Measurements from ENCODE around the gene ABHD14A.

ABHD14A gene

GRCh38 chr3:51943451-51944391 lies 31.1 kb upstream of the ABHD14A start:
- DNase-seq (ENCODE audit: low read depth, low spot score), result no peak
- TF ChIP-seq EZH2 (IDR thresholded peaks at IDR 0.05) (no peak), POLR2AphosphoS5 (IDR thresholded peaks at IDR 0.05; ENCODE audit: borderline replicate concordance, low read depth, low read length) (no peak), FOXP2 (optimal IDR thresholded peaks at IDR 0.05; ENCODE audit: control extremely low read depth, extremely low read length, insufficient read depth) (no peak)
- H3K9me3 ChIP-seq (ENCODE audit: low read depth, low read length), result no peaks in the 10 kb centered on the region
- no peak overlapping the region for H3K4me3 ChIP-seq
- no peak overlapping the region for H3K27ac ChIP-seq
- H3K36me3 ChIP-seq (ENCODE audit: insufficient read depth, low read length), result no peaks in the 10 kb centered on the region
- no peak overlapping the region for H3K9ac ChIP-seq (ENCODE audit: insufficient read length)

- no peak overlapping the region for H3K9ac ChIP-seq (ENCODE audit: insufficient read length)
- H3K27ac ChIP-seq, result no peak overlapping the region
- H3K4me3 ChIP-seq, result no peak overlapping the region
- TF ChIP-seq FOXP2 (optimal IDR thresholded peaks at IDR 0.05; ENCODE audit: control extremely low read depth, extremely low read length, insufficient read depth) (no peak), POLR2AphosphoS5 (IDR thresholded peaks at IDR 0.05; ENCODE audit: borderline replicate concordance, low read depth, low read length) (no peak), EZH2 (IDR thresholded peaks at IDR 0.05) (no peak)
- no peaks in the 10 kb centered on the region for H3K9me3 ChIP-seq (ENCODE audit: low read depth, low read length)
- no peak for DNase-seq (ENCODE audit: low read depth, low spot score)
- no peaks in the 10 kb centered on the region for H3K36me3 ChIP-seq (ENCODE audit: insufficient read depth, low read length)
These were observed 30.3 kb upstream of the ABHD14A start for GRCh38 chr3:51944451-51945021.

- H3K27ac ChIP-seq, result no peak overlapping the region
- H3K4me3 ChIP-seq, result no peak overlapping the region
- TF ChIP-seq FOXP2 (optimal IDR thresholded peaks at IDR 0.05; ENCODE audit: control extremely low read depth, extremely low read length, insufficient read depth), result no peak
- TF ChIP-seq POLR2AphosphoS5 (IDR thresholded peaks at IDR 0.05; ENCODE audit: borderline replicate concordance, low read depth, low read length), result no peak
- TF ChIP-seq EZH2 (IDR thresholded peaks at IDR 0.05), result no peak
- no peak for DNase-seq (ENCODE audit: low read depth, low spot score)
- no peak overlapping the region for H3K9ac ChIP-seq (ENCODE audit: insufficient read length)
- H3K36me3 ChIP-seq (ENCODE audit: insufficient read depth, low read length), result no peaks in the 10 kb centered on the region
- H3K9me3 ChIP-seq (ENCODE audit: low read depth, low read length), result no peaks in the 10 kb centered on the region
These were observed 29.6 kb upstream of the ABHD14A start for GRCh38 chr3:51945031-51945840.

- Histone ChIP-seq H3K9me3 (ENCODE audit: low read depth, low read length) (no peaks in the 10 kb centered on the region), H3K4me3 (no peak overlapping the region), H3K27ac (no peak overlapping the region), H3K36me3 (ENCODE audit: insufficient read depth, low read length) (no peaks in the 10 kb centered on the region), H3K9ac (ENCODE audit: insufficient read length) (no peak overlapping the region)
- no peak for DNase-seq (ENCODE audit: low read depth, low spot score)
- TF ChIP-seq EZH2 (IDR thresholded peaks at IDR 0.05), result no peak
- TF ChIP-seq FOXP2 (optimal IDR thresholded peaks at IDR 0.05; ENCODE audit: control extremely low read depth, extremely low read length, insufficient read depth), result no peak
- TF ChIP-seq POLR2AphosphoS5 (IDR thresholded peaks at IDR 0.05; ENCODE audit: borderline replicate concordance, low read depth, low read length), result no peak
These were observed 28.7 kb upstream of the ABHD14A start for GRCh38 chr3:51945926-51946705.

GRCh38 chr3:51946796-51947195 lies 28.1 kb upstream of the ABHD14A start:
- Histone ChIP-seq H3K9me3 (ENCODE audit: low read depth, low read length) (no peaks in the 10 kb centered on the region), H3K36me3 (ENCODE audit: insufficient read depth, low read length) (no peaks in the 10 kb centered on the region), H3K4me3 (no peak overlapping the region), H3K27ac (no peak overlapping the region), H3K9ac (ENCODE audit: insufficient read length) (no peak overlapping the region)
- TF ChIP-seq FOXP2 (optimal IDR thresholded peaks at IDR 0.05; ENCODE audit: control extremely low read depth, extremely low read length, insufficient read depth) (no peak), EZH2 (IDR thresholded peaks at IDR 0.05) (no peak), POLR2AphosphoS5 (IDR thresholded peaks at IDR 0.05; ENCODE audit: borderline replicate concordance, low read depth, low read length) (no peak)
- no peak for DNase-seq (ENCODE audit: low read depth, low spot score)

GRCh38 chr3:51947215-51947900 lies 27.5 kb upstream of the ABHD14A start:
- Histone ChIP-seq H3K36me3 (ENCODE audit: insufficient read depth, low read length) (no peaks in the 10 kb centered on the region), H3K9me3 (ENCODE audit: low read depth, low read length) (no peaks in the 10 kb centered on the region), H3K9ac (ENCODE audit: insufficient read length) (no peak overlapping the region), H3K4me3 (no peak overlapping the region), H3K27ac (no peak overlapping the region)
- no peak for DNase-seq (ENCODE audit: low read depth, low spot score)
- no peak for TF ChIP-seq FOXP2 (optimal IDR thresholded peaks at IDR 0.05; ENCODE audit: control extremely low read depth, extremely low read length, insufficient read depth)
- no peak for TF ChIP-seq EZH2 (IDR thresholded peaks at IDR 0.05)
- no peak for TF ChIP-seq POLR2AphosphoS5 (IDR thresholded peaks at IDR 0.05; ENCODE audit: borderline replicate concordance, low read depth, low read length)

GRCh38 chr3:51948016-51948580 lies 26.8 kb upstream of the ABHD14A start:
- Histone ChIP-seq H3K27ac (no peak overlapping the region), H3K9me3 (ENCODE audit: low read depth, low read length) (no peaks in the 10 kb centered on the region), H3K4me3 (no peak overlapping the region), H3K9ac (ENCODE audit: insufficient read length) (no peak overlapping the region), H3K36me3 (ENCODE audit: insufficient read depth, low read length) (no peaks in the 10 kb centered on the region)
- DNase-seq (ENCODE audit: low read depth, low spot score), result no peak
- TF ChIP-seq FOXP2 (optimal IDR thresholded peaks at IDR 0.05; ENCODE audit: control extremely low read depth, extremely low read length, insufficient read depth) (no peak), EZH2 (IDR thresholded peaks at IDR 0.05) (no peak), POLR2AphosphoS5 (IDR thresholded peaks at IDR 0.05; ENCODE audit: borderline replicate concordance, low read depth, low read length) (no peak)

Measured in SK-N-MC (cell line).